ENCODE measurements around the gene AKAP6.

Gene AKAP6

GRCh38 chr14:32601906-32602305, 272.8 kb downstream of the AKAP6 start:
- peaks cover 17% of the 10 kb centered on the region for H3K4me1 Mint-ChIP-seq
- H3K36me3 Mint-ChIP-seq (ENCODE audit: low read depth) = no peaks in the 10 kb centered on the region
- H3K27me3 Mint-ChIP-seq (ENCODE audit: low read depth, poor library complexity) = peaks cover 15% of the 10 kb centered on the region
- no peak for TF ChIP-seq CTCF (IDR thresholded peaks at IDR 0.05)
- no peaks in the 10 kb centered on the region for H3K9me3 Mint-ChIP-seq
- no peak overlapping the region for H3K4me3 Mint-ChIP-seq
- no peak for DNase-seq
- no peak overlapping the region for H3K27ac Mint-ChIP-seq

GRCh38 chr14:32602699-32603098, 273.6 kb downstream of the AKAP6 start:
- Mint-ChIP-seq H3K9me3 (no peaks in the 10 kb centered on the region), H3K36me3 (ENCODE audit: low read depth) (no peaks in the 10 kb centered on the region), H3K4me1 (peaks cover 25% of the 10 kb centered on the region), H3K4me3 (no peak overlapping the region), H3K27me3 (ENCODE audit: low read depth, poor library complexity) (peaks cover 15% of the 10 kb centered on the region), H3K27ac (no peak overlapping the region)
- no peak for TF ChIP-seq CTCF (IDR thresholded peaks at IDR 0.05)
- DNase-seq = no peak

GRCh38 chr14:32603992-32604565, 275.0 kb downstream of the AKAP6 start:
- Mint-ChIP-seq H3K36me3 (ENCODE audit: low read depth) (no peaks in the 10 kb centered on the region), H3K4me3 (no peak overlapping the region), H3K4me1 (peaks cover 28% of the 10 kb centered on the region), H3K9me3 (no peaks in the 10 kb centered on the region), H3K27ac (no peak overlapping the region), H3K27me3 (ENCODE audit: low read depth, poor library complexity) (peaks cover 15% of the 10 kb centered on the region)
- DNase-seq = no peak
- no peak for TF ChIP-seq CTCF (IDR thresholded peaks at IDR 0.05)

- H3K4me3 Mint-ChIP-seq = no peak overlapping the region
- no peak for TF ChIP-seq CTCF (IDR thresholded peaks at IDR 0.05)
Observed at GRCh38 chr14:32606301-32606700, 277.2 kb downstream of the AKAP6 start.

GRCh38 chr14:32607399-32607798, 278.3 kb downstream of the AKAP6 start:
- no peak overlapping the region for H3K27ac Mint-ChIP-seq
- no peaks in the 10 kb centered on the region for H3K36me3 Mint-ChIP-seq (ENCODE audit: low read depth)
- H3K4me1 Mint-ChIP-seq = peaks cover 14% of the 10 kb centered on the region
- DNase-seq = peak; percentile 21
- H3K27me3 Mint-ChIP-seq (ENCODE audit: low read depth, poor library complexity) = peaks cover 6% of the 10 kb centered on the region
- no peaks in the 10 kb centered on the region for H3K9me3 Mint-ChIP-seq
- no peak for TF ChIP-seq CTCF (IDR thresholded peaks at IDR 0.05)
- no peak overlapping the region for H3K4me3 Mint-ChIP-seq

More at GRCh38 chr14:32606301-32606700, 277.2 kb downstream of the AKAP6 start:
- no peak overlapping the region for H3K27ac Mint-ChIP-seq
- no peaks in the 10 kb centered on the region for H3K9me3 Mint-ChIP-seq
- no peak for DNase-seq
- H3K4me1 Mint-ChIP-seq = peaks cover 21% of the 10 kb centered on the region
- no peaks in the 10 kb centered on the region for H3K36me3 Mint-ChIP-seq (ENCODE audit: low read depth)
- peaks cover 12% of the 10 kb centered on the region for H3K27me3 Mint-ChIP-seq (ENCODE audit: low read depth, poor library complexity)

- no peak overlapping the region for H3K27ac Mint-ChIP-seq
- H3K4me3 Mint-ChIP-seq = no peak overlapping the region
- DNase-seq = no peak
- H3K9me3 Mint-ChIP-seq = no peaks in the 10 kb centered on the region
- peaks cover 14% of the 10 kb centered on the region for H3K4me1 Mint-ChIP-seq
- TF ChIP-seq CTCF (IDR thresholded peaks at IDR 0.05) = no peak
- H3K36me3 Mint-ChIP-seq (ENCODE audit: low read depth) = no peaks in the 10 kb centered on the region
- H3K27me3 Mint-ChIP-seq (ENCODE audit: low read depth, poor library complexity) = no peaks in the 10 kb centered on the region
Observed at GRCh38 chr14:32608857-32609256, 279.8 kb downstream of the AKAP6 start.
